GM12892 (cell line): Measurements from ENCODE around the gene PPRC1.

ENCODE experiments used
- POLR2A ChIP-seq: IDR thresholded peaks from 2 replicates; pipeline ENCODE4 v1.6.1; 2011; ENCODE audit warnings: low read depth, low read length, control low read depth
- POLR2AphosphoS5 ChIP-seq: IDR thresholded peaks from 2 replicates; pipeline ENCODE4 v1.6.1; 2011; ENCODE audit warnings: low read depth, low read length, control low read depth
- TAF1 ChIP-seq: IDR thresholded peaks from 2 replicates; pipeline ENCODE4 v1.6.1; 2011; ENCODE audit warnings: low read depth, mild to moderate bottlenecking, control low read depth, low read length, borderline replicate concordance

DNA sequence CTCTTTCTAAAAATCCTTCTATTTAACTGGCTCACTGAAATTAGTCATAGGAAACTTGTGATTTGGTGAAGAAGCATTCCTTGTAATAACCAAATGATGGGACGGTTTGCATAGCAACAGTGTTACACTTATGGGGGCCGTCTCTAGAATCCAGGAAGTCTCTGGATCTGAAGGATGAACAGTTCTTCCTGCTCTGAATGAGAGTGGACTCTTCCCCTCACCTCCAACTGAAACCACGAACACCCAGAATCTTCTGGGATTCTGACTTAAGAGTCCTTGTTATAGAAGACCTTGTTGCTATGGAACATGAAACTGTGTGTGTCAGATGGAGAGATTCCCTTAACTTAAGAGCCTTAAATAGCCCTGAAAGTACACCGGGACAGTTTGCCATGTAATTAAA, 42.6 kb downstream of the PPRC1 start:
- TF ChIP-seq TAF1 (no peak), POLR2A (no peak), POLR2AphosphoS5 (no peak)
